Neutrophil (primary cell): ENCODE measurements around the gene TMEM243.

Experiments
- H3K27ac ChIP-seq: fragments of 200-600 bp; sonication (generic); 2 replicates; pipeline ENCODE4 v1.5.1; 2016; ENCODE audit warnings: mild to moderate bottlenecking, moderate library complexity
- H3K27me3 ChIP-seq: fragments of 200-600 bp; sonication (generic); 2 replicates; pipeline ENCODE4 v1.6.0; 2016; ENCODE audit warnings: mild to moderate bottlenecking
- H3K36me3 ChIP-seq: fragments of 200-600 bp; sonication (generic); 2 replicates; pipeline ENCODE4 v1.5.1; 2017
- H3K4me1 ChIP-seq, 2 experiments: fragments of 200-600 bp in 1 of 2; sonication (generic) in 1 of 2; 1 replicate in 1 of 2; 2 replicates in 1 of 2; pipeline versions ENCODE4 v1.5.1 to v1.6.1; 2013 to 2016; ENCODE audit warnings: low read depth in 1 of 2, low read length in 1 of 2, mild to moderate bottlenecking in 1 of 2, moderate library complexity in 1 of 2; ENCODE audit not compliant: control insufficient read depth in 1 of 2, insufficient read depth in 1 of 2
- H3K4me3 ChIP-seq, 2 experiments: fragments of 200-600 bp in 1 of 2; sonication (generic) in 1 of 2; 1 replicate in 1 of 2; 2 replicates in 1 of 2; pipeline ENCODE4 v1.5.1; 2013 to 2016; ENCODE audit warnings: low read depth in 1 of 2, low read length in 1 of 2, mild to moderate bottlenecking in 1 of 2, moderate library complexity in 1 of 2
- H3K9me3 ChIP-seq: fragments of 200-600 bp; sonication (generic); 2 replicates; pipeline ENCODE4 v1.5.1; 2016
- CTCF ChIP-seq: fragments of 200-600 bp; sonication (generic); IDR thresholded peaks from 2 replicates; pipeline ENCODE4 v1.5.1; 2016; ENCODE audit warnings: antibody characterized with exemption

TMEM243 gene

GRCh38 chr7:87171282-87171934 is 48.1 kb downstream of the TMEM243 start:
- Histone ChIP-seq H3K36me3 (peaks cover 98% of the 10 kb centered on the region), H3K4me3 (no peak overlapping the region), H3K9me3 (no peaks in the 10 kb centered on the region), H3K27me3 (no peaks in the 10 kb centered on the region), H3K27ac (no peak overlapping the region), H3K4me1 (no peaks in the 10 kb centered on the region)
- TF ChIP-seq CTCF = no peak

- H3K4me1 ChIP-seq = no peaks in the 10 kb centered on the region
- no peak overlapping the region for H3K4me3 ChIP-seq
- H3K27me3 ChIP-seq = no peaks in the 10 kb centered on the region
- no peaks in the 10 kb centered on the region for H3K9me3 ChIP-seq
- no peak overlapping the region for H3K27ac ChIP-seq
- peaks cover 98% of the 10 kb centered on the region for H3K36me3 ChIP-seq
- TF ChIP-seq CTCF = no peak
These were observed 48.7 kb downstream of the TMEM243 start for GRCh38 chr7:87170828-87171227.

- Histone ChIP-seq H3K9me3 (no peaks in the 10 kb centered on the region), H3K36me3 (peaks cover 61% of the 10 kb centered on the region)
These were observed 55.1 kb downstream of the TMEM243 start for GRCh38 chr7:87164433-87164832.

GRCh38 chr7:87159538-87159937 is 60.0 kb downstream of the TMEM243 start:
- H3K4me1 ChIP-seq = peaks cover 9 to 20% of the 10 kb centered on the region in 2 experiments
- TF ChIP-seq CTCF = no peak

More at GRCh38 chr7:87164433-87164832, 55.1 kb downstream of the TMEM243 start:
- TF ChIP-seq CTCF = no peak
- Histone ChIP-seq H3K4me1 (no peaks in the 10 kb centered on the region), H3K4me3 (no peak overlapping the region), H3K27ac (no peak overlapping the region), H3K27me3 (no peaks in the 10 kb centered on the region)

GRCh38 chr7:87156709-87157108 is 62.8 kb downstream of the TMEM243 start:
- H3K27me3 ChIP-seq = no peaks in the 10 kb centered on the region
- peaks cover 28 to 36% of the 10 kb centered on the region in 2 experiments for H3K4me1 ChIP-seq

More at GRCh38 chr7:87159538-87159937, 60.0 kb downstream of the TMEM243 start:
- H3K4me3 ChIP-seq = no peak overlapping the region
- no peaks in the 10 kb centered on the region for H3K9me3 ChIP-seq
- no peaks in the 10 kb centered on the region for H3K27me3 ChIP-seq
- peaks cover 13% of the 10 kb centered on the region for H3K36me3 ChIP-seq
- no peak overlapping the region for H3K27ac ChIP-seq

More at GRCh38 chr7:87156709-87157108, 62.8 kb downstream of the TMEM243 start:
- Histone ChIP-seq H3K27ac (no peak overlapping the region), H3K9me3 (no peaks in the 10 kb centered on the region), H3K36me3 (no peaks in the 10 kb centered on the region), H3K4me3 (no peak overlapping the region)
- TF ChIP-seq CTCF = no peak
